Nephron progenitor cell (in vitro differentiated cells): ENCODE measurements around the gene TESK1.

Experiments
- DNase-seq: peaks from one replicate; pipeline ENCODE4 v3.0.0; 2021
- H3K27ac Mint-ChIP-seq: 2 replicates; pipeline ENCODE4 v1.8.0; 2021; ENCODE audit warnings: mild to moderate bottlenecking, moderate library complexity, mixed read lengths
- H3K27me3 Mint-ChIP-seq: 2 replicates; pipeline ENCODE4 v1.8.0; 2021; ENCODE audit warnings: mild to moderate bottlenecking, low read depth, mixed read lengths; ENCODE audit not compliant: poor library complexity
- H3K36me3 Mint-ChIP-seq: 2 replicates; pipeline ENCODE4 v1.8.0; 2021; ENCODE audit warnings: low read depth, mixed read lengths
- H3K4me1 Mint-ChIP-seq: 2 replicates; pipeline ENCODE4 v1.8.0; 2021; ENCODE audit warnings: mixed read lengths
- H3K4me3 Mint-ChIP-seq: 2 replicates; pipeline ENCODE4 v1.8.0; 2021; ENCODE audit warnings: mild to moderate bottlenecking, moderate library complexity, mixed read lengths
- H3K9me3 Mint-ChIP-seq: 2 replicates; pipeline ENCODE4 v1.8.0; 2021; ENCODE audit warnings: mild to moderate bottlenecking, moderate library complexity, mixed read lengths
- CTCF ChIP-seq: fragments of 200-600 bp; sonication (generic); IDR thresholded peaks from 2 replicates; pipeline ENCODE4 v1.5.0; 2021; ENCODE audit warnings: antibody characterized with exemption

The TESK1 gene

GRCh38 chr9:35617548-35617947, 12.5 kb downstream of the TESK1 start:
- Mint-ChIP-seq H3K27me3 (peaks cover 80% of the 10 kb centered on the region), H3K36me3 (no peaks in the 10 kb centered on the region), H3K4me1 (peaks cover 23% of the 10 kb centered on the region), H3K4me3 (peak overlapping the region; percentile 77), H3K9me3 (no peaks in the 10 kb centered on the region), H3K27ac (no peak overlapping the region)
- no peak for DNase-seq
- TF ChIP-seq CTCF: no peak

- TF ChIP-seq CTCF: no peak
- H3K9me3 Mint-ChIP-seq: no peaks in the 10 kb centered on the region
- H3K4me3 Mint-ChIP-seq: peak within 1 kb of the TSS; percentile 77
- no peaks in the 10 kb centered on the region for H3K36me3 Mint-ChIP-seq
- no peak within 1 kb of the TSS for H3K27ac Mint-ChIP-seq
- H3K4me1 Mint-ChIP-seq: peaks cover 23% of the 10 kb centered on the region
- DNase-seq: no peak
- peaks cover 72% of the 10 kb centered on the region for H3K27me3 Mint-ChIP-seq
Observed at GRCh38 chr9:35618325-35618727, 13.3 kb downstream of the TESK1 start, which contains the start of gene CD72. Gene CD72 (minus strand): TSS chr9:35618413. CDS start chr9:35618303, 110 bp downstream.

- no peaks in the 10 kb centered on the region for H3K9me3 Mint-ChIP-seq
- no peak overlapping the region for H3K4me3 Mint-ChIP-seq
- H3K27ac Mint-ChIP-seq: no peak overlapping the region
- peaks cover 64% of the 10 kb centered on the region for H3K27me3 Mint-ChIP-seq
- TF ChIP-seq CTCF: no peak
- no peaks in the 10 kb centered on the region for H3K36me3 Mint-ChIP-seq
- no peak for DNase-seq
- peaks cover 23% of the 10 kb centered on the region for H3K4me1 Mint-ChIP-seq
Observed at GRCh38 chr9:35618854-35619799, 14.1 kb downstream of the TESK1 start.

GRCh38 chr9:35619800-35620158, 14.7 kb downstream of the TESK1 start:
- no peak for TF ChIP-seq CTCF
- DNase-seq: no peak
- H3K27me3 Mint-ChIP-seq: peaks cover 58% of the 10 kb centered on the region
- H3K9me3 Mint-ChIP-seq: no peaks in the 10 kb centered on the region
- no peak overlapping the region for H3K4me3 Mint-ChIP-seq
- H3K36me3 Mint-ChIP-seq: no peaks in the 10 kb centered on the region
- no peak overlapping the region for H3K27ac Mint-ChIP-seq
- peaks cover 23% of the 10 kb centered on the region for H3K4me1 Mint-ChIP-seq

- H3K36me3 Mint-ChIP-seq: no peaks in the 10 kb centered on the region
- no peaks in the 10 kb centered on the region for H3K9me3 Mint-ChIP-seq
- no peak overlapping the region for H3K27ac Mint-ChIP-seq
- TF ChIP-seq CTCF: no peak
- DNase-seq: no peak
- no peaks in the 10 kb centered on the region for H3K4me1 Mint-ChIP-seq
- H3K4me3 Mint-ChIP-seq: no peak overlapping the region
- no peaks in the 10 kb centered on the region for H3K27me3 Mint-ChIP-seq
Observed at GRCh38 chr9:35627575-35627974, 22.5 kb downstream of the TESK1 start.
